ENCODE results near the gene BMAL1.

BMAL1 gene

GRCh38 chr11:13247606-13248296 is 29.8 kb upstream of the BMAL1 start:
- H3K36me3 ChIP-seq (ENCODE audit: control insufficient read depth, insufficient read depth, low read length), result no peaks in the 10 kb centered on the region
- no peak for DNase-seq (ENCODE audit: extremely low read depth, insufficient read length)
- TF ChIP-seq, protein P1, sequence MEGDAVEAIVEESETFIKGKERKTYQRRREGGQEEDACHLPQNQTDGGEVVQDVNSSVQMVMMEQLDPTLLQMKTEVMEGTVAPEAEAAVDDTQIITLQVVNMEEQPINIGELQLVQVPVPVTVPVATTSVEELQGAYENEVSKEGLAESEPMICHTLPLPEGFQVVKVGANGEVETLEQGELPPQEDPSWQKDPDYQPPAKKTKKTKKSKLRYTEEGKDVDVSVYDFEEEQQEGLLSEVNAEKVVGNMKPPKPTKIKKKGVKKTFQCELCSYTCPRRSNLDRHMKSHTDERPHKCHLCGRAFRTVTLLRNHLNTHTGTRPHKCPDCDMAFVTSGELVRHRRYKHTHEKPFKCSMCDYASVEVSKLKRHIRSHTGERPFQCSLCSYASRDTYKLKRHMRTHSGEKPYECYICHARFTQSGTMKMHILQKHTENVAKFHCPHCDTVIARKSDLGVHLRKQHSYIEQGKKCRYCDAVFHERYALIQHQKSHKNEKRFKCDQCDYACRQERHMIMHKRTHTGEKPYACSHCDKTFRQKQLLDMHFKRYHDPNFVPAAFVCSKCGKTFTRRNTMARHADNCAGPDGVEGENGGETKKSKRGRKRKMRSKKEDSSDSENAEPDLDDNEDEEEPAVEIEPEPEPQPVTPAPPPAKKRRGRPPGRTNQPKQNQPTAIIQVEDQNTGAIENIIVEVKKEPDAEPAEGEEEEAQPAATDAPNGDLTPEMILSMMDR (IDR thresholded peaks at IDR 0.05; ENCODE audit: insufficient read depth, low read length, poor library complexity, severe bottlenecking), result no peak
- H3K27me3 ChIP-seq (replicated peaks; ENCODE audit: control insufficient read depth, insufficient read depth, low read length), result no peaks in the 10 kb centered on the region; the same call in 1 of the 2 replicates
- no peak overlapping the region for H3K4me3 ChIP-seq (replicated peaks; ENCODE audit: low read depth, low read length)

- no peak for DNase-seq (ENCODE audit: extremely low read depth, insufficient read length)
- Histone ChIP-seq H3K4me3 (replicated peaks; ENCODE audit: low read depth, low read length) (no peak overlapping the region), H3K36me3 (ENCODE audit: control insufficient read depth, insufficient read depth, low read length) (no peaks in the 10 kb centered on the region), H3K27me3 (replicated peaks; ENCODE audit: control insufficient read depth, insufficient read depth, low read length) (no peaks in the 10 kb centered on the region; the same call in 1 of the 2 replicates)
- TF ChIP-seq, protein P1 (IDR thresholded peaks at IDR 0.05; ENCODE audit: insufficient read depth, low read length, poor library complexity, severe bottlenecking), result no peak
Measured at GRCh38 chr11:13249177-13249576, 28.4 kb upstream of the BMAL1 start.

- H3K36me3 ChIP-seq (ENCODE audit: control insufficient read depth, insufficient read depth, low read length), result no peaks in the 10 kb centered on the region
- TF ChIP-seq, protein P1 (IDR thresholded peaks at IDR 0.05; ENCODE audit: insufficient read depth, low read length, poor library complexity, severe bottlenecking), result no peak
- no peak for DNase-seq (ENCODE audit: extremely low read depth, insufficient read length)
- H3K27me3 ChIP-seq (replicated peaks; ENCODE audit: control insufficient read depth, insufficient read depth, low read length), result no peaks in the 10 kb centered on the region; the same call in 1 of the 2 replicates
- no peak overlapping the region for H3K4me3 ChIP-seq (replicated peaks; ENCODE audit: low read depth, low read length)
Measured at GRCh38 chr11:13249992-13250391, 27.6 kb upstream of the BMAL1 start.

DNA sequence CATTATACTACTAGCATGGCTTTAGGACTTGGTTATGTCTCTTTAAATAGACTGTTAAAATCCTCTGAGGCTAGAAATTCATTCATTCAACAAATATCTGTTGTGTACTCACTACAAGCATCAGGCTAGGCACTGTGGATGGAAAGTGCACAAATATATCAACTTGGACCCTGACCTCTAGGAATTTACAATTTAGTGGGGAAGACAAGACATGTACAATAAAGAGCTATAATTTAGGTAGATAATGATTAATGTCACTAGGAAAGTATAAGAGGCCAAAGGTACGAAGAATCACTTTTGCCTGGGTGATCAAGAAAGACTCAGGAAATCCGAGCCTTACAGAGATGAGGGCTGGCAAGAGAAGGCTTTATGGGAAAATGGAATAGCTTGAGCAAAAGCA is 25.6 kb upstream of the BMAL1 start:
- Histone ChIP-seq H3K27me3 (replicated peaks; ENCODE audit: control insufficient read depth, insufficient read depth, low read length) (no peaks in the 10 kb centered on the region), H3K36me3 (ENCODE audit: control insufficient read depth, insufficient read depth, low read length) (no peaks in the 10 kb centered on the region), H3K4me3 (replicated peaks; ENCODE audit: low read depth, low read length) (no peak overlapping the region)
- DNase-seq (ENCODE audit: extremely low read depth, insufficient read length), result no peak
- TF ChIP-seq, protein P1 (IDR thresholded peaks at IDR 0.05; ENCODE audit: insufficient read depth, low read length, poor library complexity, severe bottlenecking), result no peak

GRCh38 chr11:13252438-13252837 is 25.2 kb upstream of the BMAL1 start:
- H3K27me3 ChIP-seq (replicated peaks; ENCODE audit: control insufficient read depth, insufficient read depth, low read length), result no peaks in the 10 kb centered on the region
- DNase-seq (ENCODE audit: extremely low read depth, insufficient read length), result no peak
- H3K36me3 ChIP-seq (ENCODE audit: control insufficient read depth, insufficient read depth, low read length), result no peaks in the 10 kb centered on the region
- no peak overlapping the region for H3K4me3 ChIP-seq (replicated peaks; ENCODE audit: low read depth, low read length)
- TF ChIP-seq, protein P1 (IDR thresholded peaks at IDR 0.05; ENCODE audit: insufficient read depth, low read length, poor library complexity, severe bottlenecking), result no peak

Measured in GM06990 (cell line).